Neutrophil (primary cell): ENCODE data around the gene ZIC2.
"Not testable (repeated sequence)": the region's sequence is repeated elsewhere in the genome, so short reads cannot be mapped to it uniquely, and the experiment has no call there.

Experiments
- H3K27ac ChIP-seq: fragments of 200-600 bp; sonication (generic); 2 replicates; pipeline ENCODE4 v1.5.1; 2016; ENCODE audit warnings: mild to moderate bottlenecking, moderate library complexity
- H3K27me3 ChIP-seq: fragments of 200-600 bp; sonication (generic); 2 replicates; pipeline ENCODE4 v1.6.0; 2016; ENCODE audit warnings: mild to moderate bottlenecking
- H3K36me3 ChIP-seq: fragments of 200-600 bp; sonication (generic); 2 replicates; pipeline ENCODE4 v1.5.1; 2017
- H3K4me1 ChIP-seq, 2 experiments: fragments of 200-600 bp in 1 of 2; sonication (generic) in 1 of 2; 1 replicate in 1 of 2; 2 replicates in 1 of 2; pipeline versions ENCODE4 v1.5.1 to v1.6.1; 2013 to 2016; ENCODE audit warnings: low read depth in 1 of 2, low read length in 1 of 2, mild to moderate bottlenecking in 1 of 2, moderate library complexity in 1 of 2; ENCODE audit not compliant: control insufficient read depth in 1 of 2, insufficient read depth in 1 of 2
- H3K4me3 ChIP-seq, 2 experiments: fragments of 200-600 bp in 1 of 2; sonication (generic) in 1 of 2; 1 replicate in 1 of 2; 2 replicates in 1 of 2; pipeline ENCODE4 v1.5.1; 2013 to 2016; ENCODE audit warnings: low read depth in 1 of 2, low read length in 1 of 2, mild to moderate bottlenecking in 1 of 2, moderate library complexity in 1 of 2
- H3K9me3 ChIP-seq: fragments of 200-600 bp; sonication (generic); 2 replicates; pipeline ENCODE4 v1.5.1; 2016
- CTCF ChIP-seq: fragments of 200-600 bp; sonication (generic); IDR thresholded peaks from 2 replicates; pipeline ENCODE4 v1.5.1; 2016; ENCODE audit warnings: antibody characterized with exemption

Gene ZIC2

GRCh38 chr13:100019780-100020356 is 38.3 kb downstream of the ZIC2 start:
- H3K4me3 ChIP-seq, result no peak overlapping the region
- H3K27ac ChIP-seq, result no peak overlapping the region
- TF ChIP-seq CTCF, result no peak
- H3K36me3 ChIP-seq, result no peaks in the 10 kb centered on the region
- H3K4me1 ChIP-seq, result no peaks in the 10 kb centered on the region
- H3K9me3 ChIP-seq, result no peaks in the 10 kb centered on the region
- peaks cover 48% of the 10 kb centered on the region for H3K27me3 ChIP-seq

GRCh38 chr13:100022798-100023197 is 41.2 kb downstream of the ZIC2 start:
- H3K27ac ChIP-seq, result no peak overlapping the region
- no peaks in the 10 kb centered on the region for H3K4me1 ChIP-seq
- peaks cover 32% of the 10 kb centered on the region for H3K27me3 ChIP-seq
- H3K4me3 ChIP-seq, result no peak overlapping the region
- no peaks in the 10 kb centered on the region for H3K9me3 ChIP-seq
- H3K36me3 ChIP-seq, result no peaks in the 10 kb centered on the region
- TF ChIP-seq CTCF, result no peak

GRCh38 chr13:100024023-100024422 is 42.4 kb downstream of the ZIC2 start:
- H3K27ac ChIP-seq, result no peak overlapping the region
- no peak for TF ChIP-seq CTCF
- H3K36me3 ChIP-seq, result no peaks in the 10 kb centered on the region
- no peaks in the 10 kb centered on the region for H3K9me3 ChIP-seq
- peaks cover 26% of the 10 kb centered on the region for H3K27me3 ChIP-seq
- no peaks in the 10 kb centered on the region for H3K4me1 ChIP-seq
- no peak overlapping the region for H3K4me3 ChIP-seq

- Histone ChIP-seq H3K4me3 (no peak overlapping the region), H3K36me3 (no peaks in the 10 kb centered on the region), H3K27ac (no peak overlapping the region), H3K9me3 (no peaks in the 10 kb centered on the region), H3K27me3 (peaks cover 56% of the 10 kb centered on the region), H3K4me1 (no peaks in the 10 kb centered on the region)
- TF ChIP-seq CTCF, result no peak
Observed at GRCh38 chr13:100029933-100030332, 48.3 kb downstream of the ZIC2 start.

- peaks cover 44% of the 10 kb centered on the region for H3K27me3 ChIP-seq
- not testable (repeated sequence) for H3K4me3 ChIP-seq, H3K36me3 ChIP-seq, H3K9me3 ChIP-seq, H3K27ac ChIP-seq, H3K4me1 ChIP-seq
Observed at GRCh38 chr13:100032642-100033041, 51.1 kb downstream of the ZIC2 start.

GRCh38 chr13:100035936-100036335 is 54.4 kb downstream of the ZIC2 start:
- H3K27ac ChIP-seq, result no peak overlapping the region
- no peak for TF ChIP-seq CTCF

More at GRCh38 chr13:100035936-100036335, 54.4 kb downstream of the ZIC2 start:
- H3K9me3 ChIP-seq, result no peaks in the 10 kb centered on the region
- no peaks in the 10 kb centered on the region for H3K4me1 ChIP-seq
- H3K27me3 ChIP-seq, result peaks cover 54% of the 10 kb centered on the region
- no peaks in the 10 kb centered on the region for H3K36me3 ChIP-seq
- H3K4me3 ChIP-seq, result no peak overlapping the region
